Lung (tissue), 12 donors: Measurements from ENCODE around the gene LMOD1. TPM values are rescaled to one million over a fixed set of nuclear protein-coding genes. Genes with fewer than 3 reads are reported as not detected.

Experiments used
- ATAC-seq: fragments of 200-7000 bp; cut with Tn5 transposase; one replicate; pipeline ENCODE4 v1.9.1; 2020; ENCODE audit warnings: moderate number of reproducible peaks; ENCODE audit not compliant: insufficient read depth, low FRiP score
- DNase-seq, 3 donors: peaks; one replicate each; pipeline ENCODE4 v3.0.0-alpha.2; 2013 to 2017
- H3K27ac ChIP-seq, 2 donors: one replicate each; pipeline ENCODE4 v1.5.1; 2013; ENCODE audit warnings: mild to moderate bottlenecking in 2 of 2, moderate library complexity in 2 of 2, control low read depth in 1 of 2, inconsistent platforms in 1 of 2, low read depth in 1 of 2, low read length in 1 of 2
- H3K27me3 ChIP-seq, 3 donors: one replicate each; pipeline ENCODE4 v1.5.1; 2013; ENCODE audit warnings: low read length in 2 of 3; ENCODE audit not compliant: control insufficient read depth in 3 of 3, insufficient read depth in 3 of 3
- H3K36me3 ChIP-seq, 4 donors: one replicate each; pipeline ENCODE4 v1.5.1; 2013; ENCODE audit warnings: low read length in 4 of 4, mild to moderate bottlenecking in 1 of 4, moderate library complexity in 1 of 4; ENCODE audit not compliant: control insufficient read depth in 4 of 4, insufficient read depth in 4 of 4
- H3K4me1 ChIP-seq, 5 donors: one replicate each; pipeline ENCODE4 v1.5.1; 2013; ENCODE audit warnings: low read length in 5 of 5, mild to moderate bottlenecking in 2 of 5, moderate library complexity in 1 of 5; ENCODE audit not compliant: control insufficient read depth in 5 of 5, insufficient read depth in 5 of 5
- H3K4me3 ChIP-seq: one replicate; pipeline ENCODE4 v1.5.1; 2013; ENCODE audit warnings: mild to moderate bottlenecking, control low read depth, moderate library complexity
- H3K9ac ChIP-seq, 2 donors: one replicate each; pipeline ENCODE4 v1.5.1; 2013; ENCODE audit warnings: low read length in 2 of 2, control low read depth in 1 of 2; ENCODE audit not compliant: insufficient read depth in 1 of 2
- H3K9me3 ChIP-seq, 4 donors: one replicate each; pipeline ENCODE4 v1.5.1; 2013; ENCODE audit warnings: low read length in 3 of 4, mild to moderate bottlenecking in 1 of 4, moderate library complexity in 1 of 4; ENCODE audit not compliant: control insufficient read depth in 4 of 4, insufficient read depth in 3 of 4
- WGBS, 2 donors: extraction: QIAGEN DNeasy Blood & Tissue Kit; methylation state at CpG; one replicate each; pipeline ENCODE4 v1.1.7; 2013; 5-methylcytosine and 5-hydroxymethylcytosine counted together
- polyA plus RNA-seq, 2 donors: library from polyadenylated mRNA; stranded (reverse); fragments of 200-250 nt; gene quantifications; one replicate each; pipeline ENCODE4 v1.2.1, GENCODE V29; 2013
- total RNA-seq, 2 donors: library from RNA; depleted of rRNA in 1 of 2; stranded (reverse); fragments of >200 nt in 1 of 2; gene quantifications; one replicate each; pipeline ENCODE4 v1.2.1, GENCODE V29; 2014 to 2021
- TF ChIP-seq, protein P1 (sequence below): IDR thresholded peaks from 2 replicates; pipeline ENCODE4 v1.5.1; 2012; ENCODE audit warnings: mild to moderate bottlenecking; ENCODE audit errors: control extremely low read depth, extremely low read depth
- donor health status: control.
- donor health status: control.
- donor health status: Bipolar disorder and iron deficiency.
- donor health status: healthy.
- donor health status: DM: yes; HTN: yes; CAD: no.

The LMOD1 gene
- total and polyA plus RNA-seq, 4 donors, result 9.6 to 25.1 (median 18.2) TPM

DNA sequence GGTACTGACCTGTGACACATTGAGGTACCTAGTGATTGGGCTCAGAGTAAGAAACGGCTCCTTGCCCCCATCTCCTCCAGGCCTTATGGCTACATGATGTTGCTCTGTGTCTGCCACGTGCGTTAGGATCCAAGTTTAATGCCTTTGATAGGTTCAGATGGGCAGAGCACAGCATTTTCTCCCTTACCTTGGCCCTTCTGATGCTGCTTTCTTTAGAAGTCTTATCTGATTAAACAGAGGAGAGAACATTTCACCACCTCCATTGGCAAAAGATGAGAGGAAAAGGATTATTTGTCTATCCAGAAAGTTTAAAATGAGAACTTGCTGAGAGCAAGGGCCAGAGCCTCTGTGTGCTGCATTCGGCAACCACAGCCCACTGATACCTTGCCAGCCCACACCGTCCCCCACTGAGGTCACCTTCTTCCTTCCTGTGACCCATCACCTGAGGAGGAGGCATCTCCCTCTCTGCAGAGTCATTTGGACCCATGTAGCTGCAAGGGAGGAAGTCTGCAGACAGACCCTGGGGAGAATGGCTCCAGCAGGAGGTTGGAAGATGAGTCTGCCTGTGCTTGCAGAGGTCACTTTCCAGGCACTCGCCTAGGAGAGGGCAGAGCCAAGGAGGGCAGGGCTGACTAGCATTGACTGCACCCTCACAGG, 41.0 kb downstream of the LMOD1 start:
- ATAC-seq (no peak), DNase-seq (no peak)
- Histone ChIP-seq H3K4me1 (peaks cover 0 to 7% (median 0%) of the 10 kb centered on the region in 5 donors), H3K9me3 (no peaks in the 10 kb centered on the region), H3K9ac (peak overlapping the region in 1 of 2 donors; percentile 46), H3K36me3 (no peaks in the 10 kb centered on the region), H3K4me3 (no peak overlapping the region), H3K27me3 (no peaks in the 10 kb centered on the region), H3K27ac (peak overlapping the region in 1 of 2 donors; percentile 44)
- WGBS, 2 donors, result 71 to 75% methylated on average over 6 of the region's 6 CpGs
- TF ChIP-seq, protein P1, sequence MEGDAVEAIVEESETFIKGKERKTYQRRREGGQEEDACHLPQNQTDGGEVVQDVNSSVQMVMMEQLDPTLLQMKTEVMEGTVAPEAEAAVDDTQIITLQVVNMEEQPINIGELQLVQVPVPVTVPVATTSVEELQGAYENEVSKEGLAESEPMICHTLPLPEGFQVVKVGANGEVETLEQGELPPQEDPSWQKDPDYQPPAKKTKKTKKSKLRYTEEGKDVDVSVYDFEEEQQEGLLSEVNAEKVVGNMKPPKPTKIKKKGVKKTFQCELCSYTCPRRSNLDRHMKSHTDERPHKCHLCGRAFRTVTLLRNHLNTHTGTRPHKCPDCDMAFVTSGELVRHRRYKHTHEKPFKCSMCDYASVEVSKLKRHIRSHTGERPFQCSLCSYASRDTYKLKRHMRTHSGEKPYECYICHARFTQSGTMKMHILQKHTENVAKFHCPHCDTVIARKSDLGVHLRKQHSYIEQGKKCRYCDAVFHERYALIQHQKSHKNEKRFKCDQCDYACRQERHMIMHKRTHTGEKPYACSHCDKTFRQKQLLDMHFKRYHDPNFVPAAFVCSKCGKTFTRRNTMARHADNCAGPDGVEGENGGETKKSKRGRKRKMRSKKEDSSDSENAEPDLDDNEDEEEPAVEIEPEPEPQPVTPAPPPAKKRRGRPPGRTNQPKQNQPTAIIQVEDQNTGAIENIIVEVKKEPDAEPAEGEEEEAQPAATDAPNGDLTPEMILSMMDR, result no peak

DNA sequence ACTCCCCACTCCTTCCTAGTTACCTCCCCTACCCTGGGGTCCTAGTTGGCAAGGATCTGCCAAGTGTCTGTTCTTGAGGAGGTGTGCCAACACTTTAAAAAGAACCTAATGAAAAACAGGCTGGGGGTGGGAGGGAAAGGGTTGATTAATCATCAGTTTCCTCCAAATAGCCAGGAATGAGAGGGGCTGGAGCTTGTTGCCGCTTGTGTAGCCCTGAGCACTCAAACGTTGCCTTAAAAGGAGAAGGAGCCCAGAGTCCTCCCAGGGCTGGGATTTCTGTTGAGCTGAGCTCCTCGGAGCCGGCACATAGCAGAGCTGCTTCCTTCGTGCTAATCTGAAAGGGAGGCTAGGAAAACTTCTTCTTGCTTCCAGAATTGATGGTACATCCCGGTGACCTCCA, 41.8 kb downstream of the LMOD1 start:
- Histone ChIP-seq H3K4me3 (no peak overlapping the region), H3K27me3 (no peaks in the 10 kb centered on the region), H3K27ac (peak overlapping the region in 1 of 2 donors; percentile 49), H3K4me1 (peaks cover 0 to 7% (median 0%) of the 10 kb centered on the region in 5 donors), H3K9me3 (no peaks in the 10 kb centered on the region), H3K9ac (no peak overlapping the region), H3K36me3 (no peaks in the 10 kb centered on the region)
- TF ChIP-seq, protein P1, result no peak
- WGBS, 2 donors, result 45 to 64% methylated on average over 6 of the region's 6 CpGs
- peak; percentile 25 to 64 (median 36) for DNase-seq
- ATAC-seq, result no peak

DNA sequence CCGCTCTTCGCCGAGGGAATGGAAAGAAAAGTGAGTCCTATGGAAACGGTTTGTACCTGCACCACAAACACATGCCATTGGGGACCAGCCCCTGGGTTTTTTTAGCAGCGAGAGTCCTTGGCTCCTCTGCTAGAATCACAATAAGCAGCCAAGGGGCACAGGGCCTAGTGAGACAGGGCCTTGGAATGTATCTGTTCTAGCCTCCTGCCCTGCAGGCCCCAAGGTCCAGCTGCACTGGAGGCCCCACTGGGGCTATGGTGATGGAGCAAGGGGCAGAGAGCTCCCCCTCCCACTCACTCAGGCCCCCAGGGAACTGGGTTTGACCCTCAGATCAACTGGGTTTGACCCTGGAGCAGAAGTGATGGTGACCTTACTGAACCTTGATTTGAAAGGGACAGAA, 43.2 kb downstream of the LMOD1 start:
- Histone ChIP-seq H3K9ac (no peak overlapping the region), H3K27ac (no peak overlapping the region), H3K9me3 (no peaks in the 10 kb centered on the region), H3K4me1 (peaks cover 0 to 7% (median 0%) of the 10 kb centered on the region in 5 donors), H3K36me3 (no peaks in the 10 kb centered on the region), H3K4me3 (no peak overlapping the region), H3K27me3 (no peaks in the 10 kb centered on the region)
- WGBS, 2 donors, result 79 to 91% methylated on average over 5 of the region's 5 CpGs
- TF ChIP-seq, protein P1, result no peak
- DNase-seq, result no peak
- ATAC-seq, result no peak
